Measurements from ENCODE around the gene MSI2. TPM values are rescaled to one million over a fixed set of nuclear protein-coding genes. Genes with fewer than 3 reads are reported as not detected.
A peak's percentile ranks its signal among the peaks of the same experiment; 100 is the strongest.

MSI2 gene
- total RNA-seq, 1 experiment from 2014 or later, result 47.9 TPM

GRCh38 chr17:57574040-57574513, 317.8 kb downstream of the MSI2 start:
- no peak for DNase-seq (ENCODE audit: low spot score)

GRCh38 chr17:57576744-57577143, 320.4 kb downstream of the MSI2 start:
- DNase-seq (ENCODE audit: low spot score), result no peak

GRCh38 chr17:57577751-57578607, 321.7 kb downstream of the MSI2 start:
- peak; percentile 52 for DNase-seq (ENCODE audit: low spot score)

- no peak for DNase-seq (ENCODE audit: low spot score)
Measured at GRCh38 chr17:57578608-57579225, 322.4 kb downstream of the MSI2 start.

- no peak for DNase-seq (ENCODE audit: low spot score)
Measured at GRCh38 chr17:57579245-57579644, 322.9 kb downstream of the MSI2 start.

- no peak for DNase-seq (ENCODE audit: low spot score)
Measured at GRCh38 chr17:57580055-57580739, 323.9 kb downstream of the MSI2 start.

GRCh38 chr17:57582881-57583756, 326.8 kb downstream of the MSI2 start:
- DNase-seq (ENCODE audit: low spot score), result no peak

- no peak for DNase-seq (ENCODE audit: low spot score)
Measured at GRCh38 chr17:57584050-57584551, 327.8 kb downstream of the MSI2 start.

GRCh38 chr17:57585341-57586195, 329.2 kb downstream of the MSI2 start:
- DNase-seq (ENCODE audit: low spot score), result no peak

GRCh38 chr17:57586196-57586740, 329.9 kb downstream of the MSI2 start:
- DNase-seq (ENCODE audit: low spot score), result no peak

GRCh38 chr17:57586742-57587141, 330.4 kb downstream of the MSI2 start:
- no peak for DNase-seq (ENCODE audit: low spot score)

GRCh38 chr17:57587193-57587969, 331.1 kb downstream of the MSI2 start:
- no peak for DNase-seq (ENCODE audit: low spot score)

GRCh38 chr17:57588086-57588485, 331.8 kb downstream of the MSI2 start:
- no peak for DNase-seq (ENCODE audit: low spot score)

GRCh38 chr17:57589151-57590034, 333.1 kb downstream of the MSI2 start:
- no peak for DNase-seq (ENCODE audit: low spot score)

GRCh38 chr17:57593739-57594462, 337.6 kb downstream of the MSI2 start:
- no peak for DNase-seq (ENCODE audit: low spot score)

GRCh38 chr17:57594767-57595166, 338.4 kb downstream of the MSI2 start:
- no peak for DNase-seq (ENCODE audit: low spot score)

GRCh38 chr17:57595426-57595825, 339.1 kb downstream of the MSI2 start:
- DNase-seq (ENCODE audit: low spot score), result no peak
